HEK293 (cell line): ENCODE measurements around the gene ZCCHC2.

Experiments used
- BCL11B ChIP-seq: fragments of 450-650 bp; formaldehyde crosslinking; IDR thresholded peaks from 2 replicates; pipeline ENCODE4 v1.5.1; 2016; ENCODE audit warnings: low read depth, missing biosample characterization, missing genetic modification characterization
- HOXC10 ChIP-seq: sonication (generic); formaldehyde crosslinking; IDR thresholded peaks from 2 replicates; pipeline ENCODE4 v1.8.1; 2023; ENCODE audit warnings: mild to moderate bottlenecking, missing genetic modification reagents
- IKZF3 ChIP-seq: fragments of 450-650 bp; IDR thresholded peaks from 2 replicates; pipeline ENCODE4 v1.5.0; 2018; ENCODE audit warnings: missing biosample characterization, mild to moderate bottlenecking, missing genetic modification characterization, moderate library complexity
- KLF1 ChIP-seq: fragments of 450-650 bp; formaldehyde crosslinking; IDR thresholded peaks from 2 replicates; pipeline ENCODE4 v1.5.1; 2016; ENCODE audit warnings: missing biosample characterization, missing genetic modification characterization
- REPIN1 ChIP-seq: fragments of 450-650 bp; formaldehyde crosslinking; IDR thresholded peaks from 2 replicates; pipeline ENCODE4 v1.5.1; 2017; ENCODE audit warnings: missing biosample characterization, missing genetic modification characterization, low read depth
- ZBTB17 ChIP-seq: fragments of 450-650 bp; formaldehyde crosslinking; IDR thresholded peaks from 2 replicates; pipeline ENCODE4 v1.5.1; 2016; ENCODE audit warnings: missing biosample characterization, missing genetic modification characterization
- ZBTB20 ChIP-seq: fragments of 450-650 bp; formaldehyde crosslinking; IDR thresholded peaks from 2 replicates; pipeline ENCODE4 v1.5.1; 2016; ENCODE audit warnings: missing biosample characterization, missing genetic modification characterization
- ZBTB8A ChIP-seq: fragments of 450-650 bp; formaldehyde crosslinking; IDR thresholded peaks from 2 replicates; pipeline ENCODE4 v1.5.1; 2016; ENCODE audit warnings: missing biosample characterization, missing genetic modification characterization
- ZEB2 ChIP-seq: fragments of 450-650 bp; formaldehyde crosslinking; IDR thresholded peaks from 2 replicates; pipeline ENCODE4 v1.5.1; 2016; ENCODE audit warnings: missing biosample characterization, missing genetic modification characterization
- ZFP37 ChIP-seq: fragments of 450-650 bp; formaldehyde crosslinking; IDR thresholded peaks from 2 replicates; pipeline ENCODE4 v1.5.1; 2016; ENCODE audit warnings: missing biosample characterization, missing genetic modification characterization
- ZNF155 ChIP-seq: fragments of 450-650 bp; formaldehyde crosslinking; IDR thresholded peaks from 2 replicates; pipeline ENCODE4 v1.5.1; 2016; ENCODE audit warnings: missing biosample characterization, missing genetic modification characterization
- ZNF335 ChIP-seq: fragments of 450-650 bp; formaldehyde crosslinking; conservative IDR thresholded peaks from 2 replicates; pipeline ENCODE4 v1.5.1; 2016; ENCODE audit warnings: missing biosample characterization, missing genetic modification characterization
- ZNF416 ChIP-seq: fragments of 450-650 bp; formaldehyde crosslinking; IDR thresholded peaks from 2 replicates; pipeline ENCODE4 v1.5.1; 2016; ENCODE audit warnings: missing biosample characterization, missing genetic modification characterization
- ZNF473 ChIP-seq: fragments of 450-650 bp; formaldehyde crosslinking; IDR thresholded peaks from 2 replicates; pipeline ENCODE4 v1.5.1; 2017; ENCODE audit warnings: missing biosample characterization, missing genetic modification characterization
- ZNF501 ChIP-seq: fragments of 450-650 bp; formaldehyde crosslinking; IDR thresholded peaks from 2 replicates; pipeline ENCODE4 v1.5.1; 2016; ENCODE audit warnings: missing biosample characterization, missing genetic modification characterization
- ZNF544 ChIP-seq: fragments of 450-650 bp; formaldehyde crosslinking; IDR thresholded peaks from 2 replicates; pipeline ENCODE4 v1.5.0; 2017; ENCODE audit warnings: missing biosample characterization, missing genetic modification characterization
- ZNF571 ChIP-seq: fragments of 450-650 bp; formaldehyde crosslinking; IDR thresholded peaks from 2 replicates; pipeline ENCODE4 v1.5.0; 2017; ENCODE audit warnings: missing biosample characterization, missing genetic modification characterization
- ZNF629 ChIP-seq: fragments of 450-650 bp; formaldehyde crosslinking; IDR thresholded peaks from 2 replicates; pipeline ENCODE4 v1.5.1; 2017; ENCODE audit warnings: missing biosample characterization, missing genetic modification characterization
- ZNF660 ChIP-seq: fragments of 450-650 bp; IDR thresholded peaks from 2 replicates; pipeline ENCODE4 v1.5.1; 2018; ENCODE audit warnings: missing biosample characterization, mild to moderate bottlenecking, missing genetic modification characterization
- ZNF768 ChIP-seq: fragments of 450-650 bp; formaldehyde crosslinking; IDR thresholded peaks from 2 replicates; pipeline ENCODE4 v1.5.1; 2018; ENCODE audit warnings: missing biosample characterization, mild to moderate bottlenecking, missing genetic modification characterization
- TF ChIP-seq, protein P1 (sequence below): fragments of 450-650 bp; formaldehyde crosslinking; IDR thresholded peaks from 2 replicates; pipeline ENCODE4 v1.5.1; 2016; ENCODE audit warnings: missing biosample characterization, missing genetic modification characterization
- TF ChIP-seq, protein P2 (sequence below): fragments of 450-650 bp; formaldehyde crosslinking; IDR thresholded peaks from 2 replicates; pipeline ENCODE4 v1.5.1; 2016; ENCODE audit warnings: missing biosample characterization, missing genetic modification characterization
- TF ChIP-seq, protein P3 (sequence below): fragments of 450-650 bp; formaldehyde crosslinking; IDR thresholded peaks from 2 replicates; pipeline ENCODE4 v1.5.1; 2016; ENCODE audit warnings: missing biosample characterization, missing genetic modification characterization
- TF ChIP-seq, protein P4 (sequence below): fragments of 450-650 bp; formaldehyde crosslinking; IDR thresholded peaks from 2 replicates; pipeline ENCODE4; 2016; ENCODE audit warnings: missing biosample characterization, missing genetic modification characterization
- TF ChIP-seq, protein P5 (sequence below): fragments of 450-650 bp; formaldehyde crosslinking; IDR thresholded peaks from 2 replicates; pipeline ENCODE4 v1.5.1; 2017; ENCODE audit warnings: missing biosample characterization, missing genetic modification characterization
- TF ChIP-seq, protein P6 (sequence below): fragments of 450-650 bp; formaldehyde crosslinking; IDR thresholded peaks from 2 replicates; pipeline ENCODE4 v1.5.1; 2016; ENCODE audit warnings: missing biosample characterization, missing genetic modification characterization
- TF ChIP-seq, protein P7 (sequence below): fragments of 450-650 bp; formaldehyde crosslinking; conservative IDR thresholded peaks from 2 replicates; pipeline ENCODE4 v1.5.1; 2016; ENCODE audit warnings: low read depth, missing biosample characterization, missing genetic modification characterization

ZCCHC2 gene

DNA sequence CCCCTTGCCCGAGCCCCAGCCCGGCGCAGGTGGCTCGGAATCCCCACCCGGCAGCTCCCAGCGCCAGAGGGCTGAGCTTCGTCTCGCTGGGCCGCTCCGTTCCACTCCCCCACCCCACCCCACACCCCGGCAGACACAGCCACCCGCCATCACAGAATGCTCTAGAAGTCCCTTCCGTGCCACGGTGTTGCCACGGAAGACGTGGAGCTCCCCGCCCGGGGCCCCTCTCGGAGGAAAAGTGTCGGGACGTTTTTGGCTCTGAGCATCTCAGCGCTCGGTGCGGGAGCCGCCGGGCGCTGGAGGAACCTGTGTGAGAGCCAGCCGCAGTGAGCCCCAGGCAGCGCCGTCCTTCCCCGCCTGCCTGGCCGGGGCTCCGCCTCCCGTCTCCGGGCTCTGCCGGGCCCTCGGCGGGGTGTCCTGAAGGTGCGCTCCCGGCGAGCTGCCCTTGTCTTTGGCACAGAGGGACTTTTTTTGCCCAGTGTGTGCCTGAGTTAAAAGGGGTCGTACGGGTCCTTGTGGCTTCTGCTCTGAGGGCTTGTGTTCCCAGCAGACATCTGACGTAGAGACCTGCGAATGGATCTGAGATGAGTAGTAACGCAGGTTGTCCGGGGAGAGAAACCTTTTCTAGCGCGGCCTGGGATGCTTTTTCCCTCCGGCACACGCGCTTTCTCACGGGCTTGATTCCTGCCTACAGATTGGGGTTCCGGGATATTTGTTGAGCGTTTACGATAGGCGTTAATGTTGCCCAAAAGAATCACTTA lies 1.8 kb downstream of the ZCCHC2 start (continued):
- TF ChIP-seq, protein P1, sequence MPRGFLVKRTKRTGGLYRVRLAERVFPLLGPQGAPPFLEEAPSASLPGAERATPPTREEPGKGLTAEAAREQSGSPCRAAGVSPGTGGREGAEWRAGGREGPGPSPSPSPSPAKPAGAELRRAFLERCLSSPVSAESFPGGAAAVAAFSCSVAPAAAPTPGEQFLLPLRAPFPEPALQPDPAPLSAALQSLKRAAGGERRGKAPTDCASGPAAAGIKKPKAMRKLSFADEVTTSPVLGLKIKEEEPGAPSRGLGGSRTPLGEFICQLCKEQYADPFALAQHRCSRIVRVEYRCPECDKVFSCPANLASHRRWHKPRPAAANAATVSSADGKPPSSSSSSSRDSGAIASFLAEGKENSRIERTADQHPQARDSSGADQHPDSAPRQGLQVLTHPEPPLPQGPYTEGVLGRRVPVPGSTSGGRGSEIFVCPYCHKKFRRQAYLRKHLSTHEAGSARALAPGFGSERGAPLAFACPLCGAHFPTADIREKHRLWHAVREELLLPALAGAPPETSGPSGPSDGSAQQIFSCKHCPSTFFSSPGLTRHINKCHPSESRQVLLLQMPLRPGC (tag by site-specific recombination), result no peak
- TF ChIP-seq BCL11B (tag by site-specific recombination) (no peak), HOXC10 (CRISPR knock-in tag) (no peak), ZBTB17 (tag by site-specific recombination) (0 out of 2 replicates have a peak, but pooled peaks have one; percentile 34), ZEB2 (peak; percentile 75; the same call in 1 of the 2 replicates), ZNF544 (tag by site-specific recombination) (no peak), REPIN1 (tag by site-specific recombination) (no peak), ZFP37 (tag by site-specific recombination) (peak; percentile 59), ZNF629 (tag by site-specific recombination) (peak; percentile 59; the same call in 1 of the 2 replicates), ZNF473 (tag by site-specific recombination) (no peak), ZNF501 (tag by site-specific recombination) (0 out of 2 replicates have a peak, but pooled peaks have one; percentile 80), ZNF768 (tag by site-specific recombination) (no peak), ZNF660 (tag by site-specific recombination) (0 out of 2 replicates have a peak, but pooled peaks have one; percentile 19), KLF1 (tag by site-specific recombination) (no peak), ZBTB8A (peak; percentile 69), ZNF571 (tag by site-specific recombination) (no peak), ZBTB20 (peak; percentile 89), ZNF335 (tag by site-specific recombination) (peak; percentile 96), ZNF416 (tag by site-specific recombination) (no peak), IKZF3 (tag by site-specific recombination) (no peak), ZNF155 (tag by site-specific recombination) (no peak)
- TF ChIP-seq, protein P2, sequence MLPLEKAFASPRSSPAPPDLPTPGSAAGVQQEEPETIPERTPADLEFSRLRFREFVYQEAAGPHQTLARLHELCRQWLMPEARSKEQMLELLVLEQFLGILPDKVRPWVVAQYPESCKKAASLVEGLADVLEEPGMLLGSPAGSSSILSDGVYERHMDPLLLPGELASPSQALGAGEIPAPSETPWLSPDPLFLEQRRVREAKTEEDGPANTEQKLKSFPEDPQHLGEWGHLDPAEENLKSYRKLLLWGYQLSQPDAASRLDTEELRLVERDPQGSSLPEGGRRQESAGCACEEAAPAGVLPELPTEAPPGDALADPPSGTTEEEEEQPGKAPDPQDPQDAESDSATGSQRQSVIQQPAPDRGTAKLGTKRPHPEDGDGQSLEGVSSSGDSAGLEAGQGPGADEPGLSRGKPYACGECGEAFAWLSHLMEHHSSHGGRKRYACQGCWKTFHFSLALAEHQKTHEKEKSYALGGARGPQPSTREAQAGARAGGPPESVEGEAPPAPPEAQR (tag by site-specific recombination), result no peak
- TF ChIP-seq, protein P3, sequence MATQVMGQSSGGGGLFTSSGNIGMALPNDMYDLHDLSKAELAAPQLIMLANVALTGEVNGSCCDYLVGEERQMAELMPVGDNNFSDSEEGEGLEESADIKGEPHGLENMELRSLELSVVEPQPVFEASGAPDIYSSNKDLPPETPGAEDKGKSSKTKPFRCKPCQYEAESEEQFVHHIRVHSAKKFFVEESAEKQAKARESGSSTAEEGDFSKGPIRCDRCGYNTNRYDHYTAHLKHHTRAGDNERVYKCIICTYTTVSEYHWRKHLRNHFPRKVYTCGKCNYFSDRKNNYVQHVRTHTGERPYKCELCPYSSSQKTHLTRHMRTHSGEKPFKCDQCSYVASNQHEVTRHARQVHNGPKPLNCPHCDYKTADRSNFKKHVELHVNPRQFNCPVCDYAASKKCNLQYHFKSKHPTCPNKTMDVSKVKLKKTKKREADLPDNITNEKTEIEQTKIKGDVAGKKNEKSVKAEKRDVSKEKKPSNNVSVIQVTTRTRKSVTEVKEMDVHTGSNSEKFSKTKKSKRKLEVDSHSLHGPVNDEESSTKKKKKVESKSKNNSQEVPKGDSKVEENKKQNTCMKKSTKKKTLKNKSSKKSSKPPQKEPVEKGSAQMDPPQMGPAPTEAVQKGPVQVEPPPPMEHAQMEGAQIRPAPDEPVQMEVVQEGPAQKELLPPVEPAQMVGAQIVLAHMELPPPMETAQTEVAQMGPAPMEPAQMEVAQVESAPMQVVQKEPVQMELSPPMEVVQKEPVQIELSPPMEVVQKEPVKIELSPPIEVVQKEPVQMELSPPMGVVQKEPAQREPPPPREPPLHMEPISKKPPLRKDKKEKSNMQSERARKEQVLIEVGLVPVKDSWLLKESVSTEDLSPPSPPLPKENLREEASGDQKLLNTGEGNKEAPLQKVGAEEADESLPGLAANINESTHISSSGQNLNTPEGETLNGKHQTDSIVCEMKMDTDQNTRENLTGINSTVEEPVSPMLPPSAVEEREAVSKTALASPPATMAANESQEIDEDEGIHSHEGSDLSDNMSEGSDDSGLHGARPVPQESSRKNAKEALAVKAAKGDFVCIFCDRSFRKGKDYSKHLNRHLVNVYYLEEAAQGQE (tag by site-specific recombination), result no peak
- TF ChIP-seq, protein P4, sequence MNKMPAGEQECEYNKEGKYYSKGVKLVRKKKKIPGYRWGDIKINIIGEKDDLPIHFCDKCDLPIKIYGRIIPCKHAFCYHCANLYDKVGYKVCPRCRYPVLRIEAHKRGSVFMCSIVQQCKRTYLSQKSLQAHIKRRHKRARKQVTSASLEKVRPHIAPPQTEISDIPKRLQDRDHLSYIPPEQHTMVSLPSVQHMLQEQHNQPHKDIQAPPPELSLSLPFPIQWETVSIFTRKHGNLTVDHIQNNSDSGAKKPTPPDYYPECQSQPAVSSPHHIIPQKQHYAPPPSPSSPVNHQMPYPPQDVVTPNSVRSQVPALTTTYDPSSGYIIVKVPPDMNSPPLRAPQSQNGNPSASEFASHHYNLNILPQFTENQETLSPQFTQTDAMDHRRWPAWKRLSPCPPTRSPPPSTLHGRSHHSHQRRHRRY (tag by site-specific recombination), result no peak
- TF ChIP-seq, protein P5, sequence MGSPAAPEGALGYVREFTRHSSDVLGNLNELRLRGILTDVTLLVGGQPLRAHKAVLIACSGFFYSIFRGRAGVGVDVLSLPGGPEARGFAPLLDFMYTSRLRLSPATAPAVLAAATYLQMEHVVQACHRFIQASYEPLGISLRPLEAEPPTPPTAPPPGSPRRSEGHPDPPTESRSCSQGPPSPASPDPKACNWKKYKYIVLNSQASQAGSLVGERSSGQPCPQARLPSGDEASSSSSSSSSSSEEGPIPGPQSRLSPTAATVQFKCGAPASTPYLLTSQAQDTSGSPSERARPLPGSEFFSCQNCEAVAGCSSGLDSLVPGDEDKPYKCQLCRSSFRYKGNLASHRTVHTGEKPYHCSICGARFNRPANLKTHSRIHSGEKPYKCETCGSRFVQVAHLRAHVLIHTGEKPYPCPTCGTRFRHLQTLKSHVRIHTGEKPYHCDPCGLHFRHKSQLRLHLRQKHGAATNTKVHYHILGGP (tag by site-specific recombination), result no peak
- TF ChIP-seq, protein P6, sequence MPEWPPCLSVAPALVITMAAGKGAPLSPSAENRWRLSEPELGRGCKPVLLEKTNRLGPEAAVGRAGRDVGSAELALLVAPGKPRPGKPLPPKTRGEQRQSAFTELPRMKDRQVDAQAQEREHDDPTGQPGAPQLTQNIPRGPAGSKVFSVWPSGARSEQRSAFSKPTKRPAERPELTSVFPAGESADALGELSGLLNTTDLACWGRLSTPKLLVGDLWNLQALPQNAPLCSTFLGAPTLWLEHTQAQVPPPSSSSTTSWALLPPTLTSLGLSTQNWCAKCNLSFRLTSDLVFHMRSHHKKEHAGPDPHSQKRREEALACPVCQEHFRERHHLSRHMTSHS (tag by site-specific recombination), result no peak
- TF ChIP-seq, protein P7, sequence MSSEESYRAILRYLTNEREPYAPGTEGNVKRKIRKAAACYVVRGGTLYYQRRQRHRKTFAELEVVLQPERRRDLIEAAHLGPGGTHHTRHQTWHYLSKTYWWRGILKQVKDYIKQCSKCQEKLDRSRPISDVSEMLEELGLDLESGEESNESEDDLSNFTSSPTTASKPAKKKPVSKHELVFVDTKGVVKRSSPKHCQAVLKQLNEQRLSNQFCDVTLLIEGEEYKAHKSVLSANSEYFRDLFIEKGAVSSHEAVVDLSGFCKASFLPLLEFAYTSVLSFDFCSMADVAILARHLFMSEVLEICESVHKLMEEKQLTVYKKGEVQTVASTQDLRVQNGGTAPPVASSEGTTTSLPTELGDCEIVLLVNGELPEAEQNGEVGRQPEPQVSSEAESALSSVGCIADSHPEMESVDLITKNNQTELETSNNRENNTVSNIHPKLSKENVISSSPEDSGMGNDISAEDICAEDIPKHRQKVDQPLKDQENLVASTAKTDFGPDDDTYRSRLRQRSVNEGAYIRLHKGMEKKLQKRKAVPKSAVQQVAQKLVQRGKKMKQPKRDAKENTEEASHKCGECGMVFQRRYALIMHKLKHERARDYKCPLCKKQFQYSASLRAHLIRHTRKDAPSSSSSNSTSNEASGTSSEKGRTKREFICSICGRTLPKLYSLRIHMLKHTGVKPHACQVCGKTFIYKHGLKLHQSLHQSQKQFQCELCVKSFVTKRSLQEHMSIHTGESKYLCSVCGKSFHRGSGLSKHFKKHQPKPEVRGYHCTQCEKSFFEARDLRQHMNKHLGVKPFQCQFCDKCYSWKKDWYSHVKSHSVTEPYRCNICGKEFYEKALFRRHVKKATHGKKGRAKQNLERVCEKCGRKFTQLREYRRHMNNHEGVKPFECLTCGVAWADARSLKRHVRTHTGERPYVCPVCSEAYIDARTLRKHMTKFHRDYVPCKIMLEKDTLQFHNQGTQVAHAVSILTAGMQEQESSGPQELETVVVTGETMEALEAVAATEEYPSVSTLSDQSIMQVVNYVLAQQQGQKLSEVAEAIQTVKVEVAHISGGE (tag by site-specific recombination), result peak; percentile 60
